ENCODE data around the gene SRSF12.

DNA sequence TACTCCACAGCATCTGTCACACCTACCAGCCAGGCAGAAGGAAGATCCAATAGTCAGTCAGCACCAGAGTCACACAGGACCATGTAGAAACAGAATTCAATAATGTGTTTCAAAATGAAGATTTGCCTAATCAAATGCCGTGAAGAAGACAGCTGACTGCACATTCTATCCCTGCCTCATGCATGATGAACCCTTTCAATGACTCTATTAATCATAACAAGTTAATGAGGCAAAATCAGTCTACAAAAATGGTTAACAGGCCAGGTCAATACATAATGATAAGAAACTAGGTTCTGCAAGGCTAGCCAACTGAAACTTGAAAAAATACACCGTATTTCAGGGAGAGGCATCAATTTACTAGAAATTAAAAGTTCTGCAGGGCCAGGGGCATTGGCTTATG lies 44.0 kb downstream of the SRSF12 start:
- TF ChIP-seq, protein P1, sequence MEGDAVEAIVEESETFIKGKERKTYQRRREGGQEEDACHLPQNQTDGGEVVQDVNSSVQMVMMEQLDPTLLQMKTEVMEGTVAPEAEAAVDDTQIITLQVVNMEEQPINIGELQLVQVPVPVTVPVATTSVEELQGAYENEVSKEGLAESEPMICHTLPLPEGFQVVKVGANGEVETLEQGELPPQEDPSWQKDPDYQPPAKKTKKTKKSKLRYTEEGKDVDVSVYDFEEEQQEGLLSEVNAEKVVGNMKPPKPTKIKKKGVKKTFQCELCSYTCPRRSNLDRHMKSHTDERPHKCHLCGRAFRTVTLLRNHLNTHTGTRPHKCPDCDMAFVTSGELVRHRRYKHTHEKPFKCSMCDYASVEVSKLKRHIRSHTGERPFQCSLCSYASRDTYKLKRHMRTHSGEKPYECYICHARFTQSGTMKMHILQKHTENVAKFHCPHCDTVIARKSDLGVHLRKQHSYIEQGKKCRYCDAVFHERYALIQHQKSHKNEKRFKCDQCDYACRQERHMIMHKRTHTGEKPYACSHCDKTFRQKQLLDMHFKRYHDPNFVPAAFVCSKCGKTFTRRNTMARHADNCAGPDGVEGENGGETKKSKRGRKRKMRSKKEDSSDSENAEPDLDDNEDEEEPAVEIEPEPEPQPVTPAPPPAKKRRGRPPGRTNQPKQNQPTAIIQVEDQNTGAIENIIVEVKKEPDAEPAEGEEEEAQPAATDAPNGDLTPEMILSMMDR (IDR thresholded peaks at IDR 0.05; ENCODE audit: low read length): no peak
- TF ChIP-seq EZH2 (optimal IDR thresholded peaks at IDR 0.05; ENCODE audit: low read depth, low read length): no peak

Measured in MM.1S (cell line).